Measurements from ENCODE around the gene LDLRAD1.
"Not testable (repeated sequence)": the region's sequence is repeated elsewhere in the genome, so short reads cannot be mapped to it uniquely, and the experiment has no call there.

Gene LDLRAD1

DNA sequence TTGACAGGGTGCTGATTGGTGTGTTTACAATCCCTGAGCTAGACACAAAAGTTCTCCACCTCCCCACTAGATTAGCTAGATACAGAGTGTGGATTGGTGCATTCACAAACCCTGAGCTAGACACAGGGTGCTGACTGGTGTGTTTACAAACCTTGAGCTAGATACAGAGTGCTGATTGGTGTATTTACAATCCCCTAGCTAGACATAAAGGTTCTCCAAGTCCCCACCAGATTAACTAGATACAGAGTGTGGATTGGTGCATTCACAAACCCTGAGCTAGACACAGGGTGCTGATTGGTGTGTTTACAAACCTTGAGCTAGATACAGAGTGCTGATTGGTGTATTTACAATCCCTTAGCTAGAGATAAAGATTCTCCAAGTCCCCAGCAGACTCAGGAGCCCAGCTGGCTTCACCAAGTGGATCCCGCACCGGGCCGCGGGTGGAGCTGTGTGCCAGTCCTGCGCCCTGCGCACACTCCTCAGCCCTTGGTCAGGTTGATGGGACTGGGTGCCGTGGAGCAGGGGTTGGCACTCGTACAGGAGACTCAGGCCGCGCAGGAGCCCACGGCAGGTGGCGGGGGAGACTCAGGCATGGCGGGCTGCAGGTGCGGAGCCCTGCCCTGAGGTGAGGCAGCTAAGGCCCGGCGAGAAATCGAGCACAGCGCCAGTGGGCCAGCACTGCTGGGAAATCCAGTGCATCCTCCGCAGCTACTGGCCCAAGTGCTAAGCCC is 14.1 kb downstream of the LDLRAD1 start:
- H3K27ac ChIP-seq (ENCODE audit: low read length); H3K36me3 ChIP-seq (ENCODE audit: control insufficient read depth in 1 of 2, insufficient read depth in 2 of 2, low read length in 2 of 2); H3K9me3 ChIP-seq (ENCODE audit: control insufficient read depth in 1 of 2, low read length in 2 of 2); H3K4me3 ChIP-seq (ENCODE audit: low read depth in 1 of 2, low read length in 2 of 2); H3K4me1 ChIP-seq (ENCODE audit: control insufficient read depth in 1 of 2, insufficient read depth in 2 of 2, low read length in 2 of 2); H3K27me3 ChIP-seq (ENCODE audit: low read depth, low read length): not testable (repeated sequence)

DNA sequence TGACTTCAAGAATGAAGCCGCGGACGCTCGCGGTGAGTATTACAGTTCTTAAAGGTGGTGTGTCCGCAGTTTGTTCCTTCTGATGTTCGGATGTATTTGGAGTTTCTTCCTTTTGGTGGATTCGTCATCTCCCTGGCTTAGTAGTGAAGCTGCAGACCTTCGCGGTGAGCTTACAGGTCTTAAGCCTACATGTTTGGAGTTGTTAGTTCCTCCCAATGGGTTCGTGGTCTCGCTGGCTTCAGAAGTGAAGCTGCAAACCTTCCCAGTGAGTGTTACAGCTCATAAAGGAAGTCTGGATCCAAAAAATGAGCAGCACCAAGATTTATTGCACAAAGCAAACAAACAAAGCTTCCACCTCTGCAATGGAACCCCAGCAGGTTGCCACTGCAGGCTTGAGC is 14.7 kb downstream of the LDLRAD1 start:
- no peak overlapping the region for H3K27ac ChIP-seq (ENCODE audit: low read length)
- H3K4me3 ChIP-seq (ENCODE audit: low read depth in 1 of 2, low read length in 2 of 2): no peak overlapping the region
- no peaks in the 10 kb centered on the region for H3K4me1 ChIP-seq (ENCODE audit: control insufficient read depth in 1 of 2, insufficient read depth in 2 of 2, low read length in 2 of 2)
- no peaks in the 10 kb centered on the region for H3K27me3 ChIP-seq (ENCODE audit: low read depth, low read length)
- H3K36me3 ChIP-seq (ENCODE audit: control insufficient read depth in 1 of 2, insufficient read depth in 2 of 2, low read length in 2 of 2): no peaks in the 10 kb centered on the region
- peaks cover 0 to 4% of the 10 kb centered on the region in 2 donors for H3K9me3 ChIP-seq (ENCODE audit: control insufficient read depth in 1 of 2, low read length in 2 of 2)

DNA sequence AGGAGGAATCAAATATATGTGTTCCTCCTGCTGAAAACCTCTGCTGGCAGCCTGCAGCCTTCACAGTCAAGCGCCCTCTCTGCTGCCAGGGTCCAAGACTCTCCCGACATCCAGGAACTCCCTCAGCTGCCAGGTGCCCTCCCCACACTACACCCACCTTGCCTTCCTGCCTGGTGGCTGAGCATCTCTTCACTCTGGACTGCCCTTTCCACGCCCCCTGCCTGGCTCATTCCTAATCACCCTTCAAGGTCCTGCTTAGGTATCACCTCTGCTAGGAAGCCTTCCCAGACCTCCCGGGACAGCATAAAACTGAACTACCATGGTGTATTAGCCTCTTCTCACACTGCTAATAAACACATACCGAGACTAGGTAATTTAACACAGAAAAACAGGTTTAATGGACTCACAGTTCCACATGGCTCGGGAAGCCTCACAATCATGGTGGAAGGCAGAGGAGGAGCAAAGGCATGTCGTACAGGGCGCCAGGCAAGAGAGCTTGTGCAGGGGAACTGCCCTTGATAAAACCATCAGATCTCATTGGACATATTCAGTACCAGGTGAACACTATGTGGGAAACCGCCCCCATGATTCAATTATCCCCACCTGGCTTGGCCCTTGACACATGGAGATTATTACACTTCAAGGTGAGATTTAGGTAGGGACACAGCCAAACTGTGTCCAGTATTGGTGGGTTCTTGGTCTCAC is 15.3 kb downstream of the LDLRAD1 start:
- H3K27ac ChIP-seq (ENCODE audit: low read length): no peak overlapping the region
- no peaks in the 10 kb centered on the region for H3K4me1 ChIP-seq (ENCODE audit: control insufficient read depth in 1 of 2, insufficient read depth in 2 of 2, low read length in 2 of 2)
- no peaks in the 10 kb centered on the region for H3K27me3 ChIP-seq (ENCODE audit: low read depth, low read length)
- H3K36me3 ChIP-seq (ENCODE audit: control insufficient read depth in 1 of 2, insufficient read depth in 2 of 2, low read length in 2 of 2): no peaks in the 10 kb centered on the region
- peaks cover 0 to 4% of the 10 kb centered on the region in 2 donors for H3K9me3 ChIP-seq (ENCODE audit: control insufficient read depth in 1 of 2, low read length in 2 of 2)
- no peak overlapping the region for H3K4me3 ChIP-seq (ENCODE audit: low read depth in 1 of 2, low read length in 2 of 2)

DNA sequence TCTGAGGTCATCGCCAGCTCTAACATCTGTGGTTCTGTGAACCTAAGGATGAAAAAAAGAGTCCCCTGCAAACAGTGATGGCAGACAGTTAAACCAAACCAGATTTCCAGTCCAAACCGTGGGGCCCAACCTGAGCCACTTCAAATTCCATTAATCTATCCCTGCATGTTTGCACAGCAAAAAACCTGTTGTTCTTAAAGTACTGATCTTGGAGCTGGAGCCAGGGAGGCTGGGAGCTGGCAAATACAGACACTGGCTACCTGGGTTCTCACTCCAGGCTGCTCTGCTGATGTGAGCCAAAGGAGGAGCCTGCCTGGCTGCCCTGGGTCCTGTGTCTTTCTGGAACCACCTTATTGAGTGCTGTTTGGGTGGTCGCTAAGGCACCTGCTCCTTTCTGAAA is 16.4 kb downstream of the LDLRAD1 start:
- H3K4me1 ChIP-seq (ENCODE audit: control insufficient read depth in 1 of 2, insufficient read depth in 2 of 2, low read length in 2 of 2): no peaks in the 10 kb centered on the region
- H3K4me3 ChIP-seq (ENCODE audit: low read depth in 1 of 2, low read length in 2 of 2): no peak overlapping the region
- peaks cover 0 to 4% of the 10 kb centered on the region in 2 donors for H3K9me3 ChIP-seq (ENCODE audit: control insufficient read depth in 1 of 2, low read length in 2 of 2)
- H3K27ac ChIP-seq (ENCODE audit: low read length): no peak overlapping the region
- no peaks in the 10 kb centered on the region for H3K27me3 ChIP-seq (ENCODE audit: low read depth, low read length)
- no peaks in the 10 kb centered on the region for H3K36me3 ChIP-seq (ENCODE audit: control insufficient read depth in 1 of 2, insufficient read depth in 2 of 2, low read length in 2 of 2)

DNA sequence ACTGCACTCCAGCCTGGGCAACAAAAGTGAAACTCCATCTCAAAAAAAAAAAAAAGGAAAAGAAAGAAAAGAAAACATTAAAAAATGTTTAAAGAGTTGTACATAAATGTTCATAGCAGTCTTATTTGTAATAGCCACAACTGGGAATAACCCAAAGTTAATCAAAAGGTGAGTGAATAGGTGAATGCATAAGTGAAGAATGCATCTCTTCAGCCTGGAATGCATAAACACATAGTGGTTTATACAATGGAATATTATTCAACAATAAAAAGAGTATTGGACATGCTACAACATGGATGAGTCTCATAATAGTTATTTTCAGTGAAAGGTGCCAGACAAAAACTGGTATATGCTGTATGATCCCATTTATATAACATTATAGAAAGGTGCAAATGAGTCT is 18.1 kb downstream of the LDLRAD1 start:
- Histone ChIP-seq H3K36me3 (ENCODE audit: control insufficient read depth in 1 of 2, insufficient read depth in 2 of 2, low read length in 2 of 2) (no peaks in the 10 kb centered on the region), H3K27ac (ENCODE audit: low read length) (no peak overlapping the region), H3K9me3 (ENCODE audit: control insufficient read depth in 1 of 2, low read length in 2 of 2) (peaks cover 0 to 4% of the 10 kb centered on the region in 2 donors), H3K27me3 (ENCODE audit: low read depth, low read length) (no peaks in the 10 kb centered on the region), H3K4me1 (ENCODE audit: control insufficient read depth in 1 of 2, insufficient read depth in 2 of 2, low read length in 2 of 2) (no peaks in the 10 kb centered on the region), H3K4me3 (ENCODE audit: low read depth in 1 of 2, low read length in 2 of 2) (no peak overlapping the region)

DNA sequence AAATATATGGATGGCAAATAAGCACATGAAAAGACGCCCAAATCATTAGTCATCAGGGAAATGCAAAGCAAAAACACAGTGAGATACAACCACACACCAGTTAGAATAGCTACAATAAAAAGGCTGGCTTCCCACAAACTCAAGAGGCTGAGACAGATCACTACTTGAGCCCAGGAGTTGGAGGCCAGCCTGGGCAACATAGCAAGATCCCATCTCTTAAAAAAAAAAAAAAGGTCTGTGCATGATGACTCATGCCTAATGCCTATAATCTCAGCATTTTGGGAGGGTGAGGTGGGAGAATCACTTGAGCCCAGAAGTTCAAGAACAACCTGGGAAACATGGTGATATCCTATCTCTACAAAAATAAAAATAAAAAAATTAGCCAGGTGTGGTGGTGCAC is 19.8 kb downstream of the LDLRAD1 start:
- no peaks in the 10 kb centered on the region for H3K4me1 ChIP-seq (ENCODE audit: control insufficient read depth in 1 of 2, insufficient read depth in 2 of 2, low read length in 2 of 2)
- H3K4me3 ChIP-seq (ENCODE audit: low read depth in 1 of 2, low read length in 2 of 2): no peak overlapping the region
- H3K27ac ChIP-seq (ENCODE audit: low read length): no peak overlapping the region
- H3K27me3 ChIP-seq (ENCODE audit: low read depth, low read length): no peaks in the 10 kb centered on the region
- H3K9me3 ChIP-seq (ENCODE audit: control insufficient read depth in 1 of 2, low read length in 2 of 2): no peaks in the 10 kb centered on the region
- H3K36me3 ChIP-seq (ENCODE audit: control insufficient read depth in 1 of 2, insufficient read depth in 2 of 2, low read length in 2 of 2): no peaks in the 10 kb centered on the region

DNA sequence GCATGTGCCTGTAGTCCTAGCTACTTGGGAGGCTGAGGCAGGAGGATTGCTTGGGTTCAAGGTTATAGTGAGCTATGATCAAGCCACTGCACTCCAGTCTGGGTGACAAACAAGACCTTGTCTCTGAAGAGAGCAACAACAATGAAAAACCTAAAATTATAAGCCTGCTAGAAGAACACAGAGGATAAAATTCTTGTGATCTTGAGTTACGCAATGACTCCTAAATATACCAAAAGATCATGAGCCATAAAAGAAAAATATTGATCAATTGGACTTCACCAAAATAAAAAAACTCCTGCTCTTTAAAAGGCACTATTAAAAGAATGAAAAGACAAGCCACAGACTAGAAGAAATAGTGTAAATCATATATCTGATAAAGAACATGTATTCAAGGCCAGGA is 22.3 kb downstream of the LDLRAD1 start:
- Histone ChIP-seq H3K4me3 (ENCODE audit: low read depth in 1 of 2, low read length in 2 of 2) (no peak overlapping the region), H3K36me3 (ENCODE audit: control insufficient read depth in 1 of 2, insufficient read depth in 2 of 2, low read length in 2 of 2) (no peaks in the 10 kb centered on the region), H3K4me1 (ENCODE audit: control insufficient read depth in 1 of 2, insufficient read depth in 2 of 2, low read length in 2 of 2) (no peaks in the 10 kb centered on the region), H3K27me3 (ENCODE audit: low read depth, low read length) (no peaks in the 10 kb centered on the region), H3K9me3 (ENCODE audit: control insufficient read depth in 1 of 2, low read length in 2 of 2) (no peaks in the 10 kb centered on the region), H3K27ac (ENCODE audit: low read length) (no peak overlapping the region)

DNA sequence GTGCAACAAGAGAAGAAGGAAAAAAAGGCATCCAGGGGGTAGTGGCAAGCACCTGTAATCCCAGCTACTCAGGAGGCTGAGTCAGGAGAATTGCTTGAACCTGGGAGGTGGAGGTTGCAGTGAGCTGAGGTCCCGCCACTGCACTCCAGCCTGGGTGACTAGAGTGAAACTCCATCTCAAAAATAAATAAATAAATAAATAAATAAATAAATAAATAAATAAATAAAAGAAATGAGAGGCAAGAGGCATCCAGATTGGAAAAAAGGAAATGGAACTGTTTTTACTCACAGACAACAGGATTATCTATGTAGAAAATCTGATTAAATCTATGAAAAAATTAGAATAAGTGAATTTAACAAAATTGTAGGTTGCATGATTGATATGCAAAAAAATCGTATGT is 23.5 kb downstream of the LDLRAD1 start:
- not testable (repeated sequence) for H3K4me1 ChIP-seq (ENCODE audit: control insufficient read depth in 1 of 2, insufficient read depth in 2 of 2, low read length in 2 of 2); H3K27ac ChIP-seq (ENCODE audit: low read length); H3K27me3 ChIP-seq (ENCODE audit: low read depth, low read length)

DNA sequence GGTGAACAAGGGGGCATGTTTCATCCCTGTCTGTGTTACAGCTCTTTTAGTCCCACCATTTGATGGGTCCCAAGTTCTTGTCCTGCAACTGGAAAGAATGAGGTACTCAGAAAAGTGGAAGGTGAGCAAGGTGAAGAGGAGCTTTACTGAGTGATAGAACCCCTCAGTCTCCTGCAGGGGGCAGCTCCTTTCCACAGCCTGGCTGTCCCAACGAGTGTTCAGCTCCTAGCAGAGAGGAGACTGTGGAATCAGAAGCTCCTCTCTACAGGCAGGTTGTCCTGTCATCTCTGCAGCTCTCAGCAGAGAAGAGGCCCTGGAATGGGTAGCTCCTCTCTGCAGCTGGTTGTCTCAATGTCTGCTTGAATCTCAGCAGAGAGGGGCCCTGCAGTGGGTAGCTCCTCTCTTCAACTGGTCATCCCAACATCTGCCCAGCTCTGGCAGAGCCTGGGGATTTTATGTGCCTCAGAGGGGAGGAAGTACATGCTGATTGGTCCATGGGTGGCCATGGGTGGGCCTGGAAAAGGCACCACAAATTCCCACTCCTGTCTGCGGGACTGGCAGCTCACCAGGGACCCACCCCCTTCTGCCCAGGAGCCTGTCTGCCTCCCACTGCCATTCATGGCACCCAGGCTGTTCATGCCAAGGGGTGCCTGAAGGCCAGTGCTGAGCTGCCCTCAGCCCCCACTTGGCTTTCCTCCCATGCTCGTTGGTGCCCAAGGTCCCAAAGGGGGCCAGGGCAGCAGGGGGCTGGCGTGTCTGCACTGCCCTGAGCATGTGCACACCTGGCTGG is 25.7 kb downstream of the LDLRAD1 start:
- Histone ChIP-seq H3K27me3 (ENCODE audit: low read depth, low read length) (no peaks in the 10 kb centered on the region), H3K9me3 (ENCODE audit: control insufficient read depth in 1 of 2, low read length in 2 of 2) (no peaks in the 10 kb centered on the region), H3K27ac (ENCODE audit: low read length) (no peak overlapping the region), H3K4me1 (ENCODE audit: control insufficient read depth in 1 of 2, insufficient read depth in 2 of 2, low read length in 2 of 2) (no peaks in the 10 kb centered on the region), H3K36me3 (ENCODE audit: control insufficient read depth in 1 of 2, insufficient read depth in 2 of 2, low read length in 2 of 2) (no peaks in the 10 kb centered on the region), H3K4me3 (ENCODE audit: low read depth in 1 of 2, low read length in 2 of 2) (no peak overlapping the region)

More for the DNA sequence above, 23.5 kb downstream of the LDLRAD1 start:
- not testable (repeated sequence) for H3K36me3 ChIP-seq (ENCODE audit: control insufficient read depth in 1 of 2, insufficient read depth in 2 of 2, low read length in 2 of 2); H3K9me3 ChIP-seq (ENCODE audit: control insufficient read depth in 1 of 2, low read length in 2 of 2); H3K4me3 ChIP-seq (ENCODE audit: low read depth in 1 of 2, low read length in 2 of 2)

DNA sequence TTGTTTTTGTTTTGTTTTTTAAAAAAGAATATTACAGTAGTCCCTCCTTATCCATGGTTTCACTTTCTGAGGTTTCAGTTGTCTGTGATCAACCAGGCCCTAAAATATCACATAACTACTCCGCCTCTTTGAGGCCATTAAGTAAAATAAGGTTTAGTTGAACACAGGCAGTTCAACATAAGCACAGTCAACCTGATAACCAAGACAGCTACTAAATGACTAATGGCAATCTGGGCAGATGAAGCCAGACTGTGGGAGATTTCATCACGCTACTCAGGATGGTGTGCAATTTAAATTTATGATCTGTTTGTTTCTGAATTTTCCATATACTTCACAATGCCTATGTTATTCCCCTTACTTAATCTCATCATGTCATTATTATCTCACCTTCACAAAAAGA is 30.1 kb downstream of the LDLRAD1 start:
- no peaks in the 10 kb centered on the region for H3K36me3 ChIP-seq (ENCODE audit: control insufficient read depth in 1 of 2, insufficient read depth in 2 of 2, low read length in 2 of 2)
- no peaks in the 10 kb centered on the region for H3K27me3 ChIP-seq (ENCODE audit: low read depth, low read length)
- H3K4me1 ChIP-seq (ENCODE audit: control insufficient read depth in 1 of 2, insufficient read depth in 2 of 2, low read length in 2 of 2): peaks cover 0 to under 1% of the 10 kb centered on the region in 2 donors
- no peaks in the 10 kb centered on the region for H3K9me3 ChIP-seq (ENCODE audit: control insufficient read depth in 1 of 2, low read length in 2 of 2)
- no peak overlapping the region for H3K27ac ChIP-seq (ENCODE audit: low read length)
- H3K4me3 ChIP-seq (ENCODE audit: low read depth in 1 of 2, low read length in 2 of 2): no peak overlapping the region

DNA sequence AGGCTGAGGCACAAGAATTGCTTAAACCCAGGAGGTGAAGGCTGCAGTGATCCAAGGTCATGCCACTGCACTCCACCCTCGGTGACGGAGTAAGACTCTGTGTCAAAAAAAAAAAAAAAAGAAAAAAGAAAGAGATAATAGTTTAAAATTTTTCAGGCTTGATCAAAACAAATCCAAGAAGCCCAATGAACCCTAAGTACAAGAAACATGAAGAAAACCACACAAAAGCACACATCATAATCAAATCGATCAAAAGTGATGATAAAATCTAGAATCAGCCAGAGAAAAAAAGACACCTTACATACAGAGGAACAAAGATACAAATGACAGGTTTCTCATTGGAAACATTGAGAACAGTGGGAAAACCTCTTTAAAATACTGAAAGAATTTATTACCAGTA is 31.5 kb downstream of the LDLRAD1 start:
- Histone ChIP-seq H3K36me3 (ENCODE audit: control insufficient read depth in 1 of 2, insufficient read depth in 2 of 2, low read length in 2 of 2) (no peaks in the 10 kb centered on the region), H3K4me3 (ENCODE audit: low read depth in 1 of 2, low read length in 2 of 2) (no peak overlapping the region), H3K27me3 (ENCODE audit: low read depth, low read length) (no peaks in the 10 kb centered on the region), H3K27ac (ENCODE audit: low read length) (no peak overlapping the region), H3K4me1 (ENCODE audit: control insufficient read depth in 1 of 2, insufficient read depth in 2 of 2, low read length in 2 of 2) (peaks cover 3 to 10% of the 10 kb centered on the region in 2 donors), H3K9me3 (ENCODE audit: control insufficient read depth in 1 of 2, low read length in 2 of 2) (no peaks in the 10 kb centered on the region)
